Activated CD8-positive, alpha-beta memory T cell treated with anti-CD3 and anti-CD28 coated beads, Interleukin-2, amount 50 U/mL, for 4 hours (primary cell): ENCODE measurements around the gene ZNF492.
"Not testable (repeated sequence)": the region's sequence is repeated elsewhere in the genome, so short reads cannot be mapped to it uniquely, and the experiment has no call there.

Source experiments
- DNase-seq: peaks from one replicate; pipeline ENCODE4 v3.0.0-alpha.2; 2020

ZNF492 gene

DNA sequence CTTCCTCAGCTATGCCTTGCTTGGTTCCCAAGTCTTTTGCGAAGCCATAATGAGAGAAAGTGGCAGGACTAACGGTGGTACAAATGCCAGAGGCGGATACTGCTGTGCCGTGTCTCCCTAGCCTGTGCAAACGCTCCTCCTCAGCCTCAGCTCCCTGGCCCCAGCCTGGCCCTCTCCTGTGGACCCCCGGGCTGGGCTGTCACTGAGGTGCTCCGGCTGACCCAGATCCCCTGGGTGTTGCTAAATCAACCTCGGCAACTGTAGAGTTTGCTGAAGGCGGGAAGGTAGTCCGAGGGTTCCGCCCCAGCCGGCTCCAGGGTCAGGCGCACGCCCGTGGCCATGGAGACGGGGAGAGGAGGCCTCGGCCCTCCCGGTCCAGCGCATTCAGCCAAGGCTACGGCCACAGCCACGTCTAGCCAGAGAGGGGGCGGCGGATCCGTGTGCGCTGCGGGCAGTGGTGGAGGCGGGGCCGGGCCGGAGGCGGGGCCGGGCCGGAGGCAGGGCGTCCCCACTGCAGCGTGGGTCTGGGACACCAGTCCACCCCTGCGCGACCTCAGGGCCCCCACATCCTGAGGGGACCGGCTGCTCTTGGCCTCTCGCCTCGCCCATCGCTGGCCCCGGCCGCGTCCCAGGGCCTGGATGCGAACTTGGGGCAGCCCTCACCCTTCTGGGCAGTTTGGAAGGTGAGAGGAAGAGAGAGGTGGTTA, 16.4 kb upstream of the ZNF492 start:
- DNase-seq: no peak

DNA sequence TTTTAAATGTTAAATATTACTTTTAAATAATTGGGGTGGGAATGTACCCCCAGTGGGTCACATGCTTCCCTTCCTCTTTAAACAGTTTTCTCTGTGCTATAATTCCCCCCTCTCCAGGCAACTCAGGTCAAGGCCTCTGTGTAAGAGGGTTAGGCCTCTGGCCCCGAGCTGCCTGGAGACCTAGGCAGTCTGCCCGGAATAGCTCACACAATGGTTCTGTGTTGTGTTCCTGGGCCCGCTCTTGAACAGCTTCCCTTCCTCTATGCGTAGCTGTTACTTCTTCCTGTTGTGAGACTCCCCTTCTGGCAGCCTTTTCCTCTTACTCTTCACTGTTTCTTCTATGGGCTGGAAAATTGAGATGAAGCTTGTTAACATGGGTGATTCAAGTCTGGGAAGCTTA, 14.8 kb upstream of the ZNF492 start:
- no peak for DNase-seq

- no peak for DNase-seq
These were observed 14.2 kb upstream of the ZNF492 start for GRCh38 chr19:22619932-22620331.

GRCh38 chr19:22620401-22620800, 13.7 kb upstream of the ZNF492 start:
- DNase-seq: no peak

- no peak for DNase-seq
These were observed 13.2 kb upstream of the ZNF492 start for GRCh38 chr19:22620912-22621311.

- no peak for DNase-seq
These were observed 12.1 kb upstream of the ZNF492 start for GRCh38 chr19:22622020-22622419.

- no peak for DNase-seq
These were observed 11.0 kb upstream of the ZNF492 start for GRCh38 chr19:22622901-22623840.

DNA sequence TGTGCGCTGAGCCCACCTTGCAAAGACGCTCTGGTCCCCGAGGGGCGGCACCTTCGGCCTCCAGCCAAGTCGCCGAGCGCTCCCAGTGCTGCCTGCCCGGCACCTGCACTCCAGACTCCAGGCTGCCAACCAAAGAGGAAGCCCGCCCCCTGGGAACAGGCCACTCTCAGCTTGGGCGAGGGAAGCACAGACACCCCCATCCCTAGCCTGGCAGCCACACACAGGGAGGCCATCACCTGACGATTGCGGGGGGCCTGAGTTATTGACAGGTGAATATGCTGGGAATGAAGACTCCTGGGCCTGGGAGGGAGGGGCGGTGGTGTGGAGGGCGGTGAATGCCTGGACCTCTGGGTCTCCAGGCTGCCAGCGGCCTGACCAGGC, 10.3 kb upstream of the ZNF492 start:
- no peak for DNase-seq

- no peak for DNase-seq
These were observed 8.7 kb upstream of the ZNF492 start for GRCh38 chr19:22625266-22626035.

- no peak for DNase-seq
These were observed 6.6 kb upstream of the ZNF492 start for GRCh38 chr19:22627526-22627925.

GRCh38 chr19:22628401-22628800, 5.7 kb upstream of the ZNF492 start:
- DNase-seq: no peak

DNA sequence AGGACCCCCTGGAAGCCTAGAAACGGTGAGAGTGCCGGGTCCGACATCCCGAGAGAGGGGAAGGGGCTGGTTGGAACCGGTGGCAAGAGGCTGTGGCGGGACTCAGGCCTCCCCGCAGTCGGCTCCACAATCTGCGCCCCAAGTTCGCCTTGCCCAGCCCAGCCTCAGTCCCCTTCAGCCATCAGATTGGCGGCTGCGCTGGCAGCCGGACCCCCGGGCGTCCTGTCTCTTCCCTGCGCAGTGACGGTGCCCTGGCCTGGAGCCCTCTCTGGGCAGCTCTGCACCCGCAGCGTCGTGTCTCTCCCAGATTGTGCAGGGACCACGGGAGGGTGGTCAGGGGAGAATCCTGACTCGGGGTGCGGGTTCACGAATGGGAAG, 315 bp downstream of the ZNF492 start:
- DNase-seq: no peak

DNA sequence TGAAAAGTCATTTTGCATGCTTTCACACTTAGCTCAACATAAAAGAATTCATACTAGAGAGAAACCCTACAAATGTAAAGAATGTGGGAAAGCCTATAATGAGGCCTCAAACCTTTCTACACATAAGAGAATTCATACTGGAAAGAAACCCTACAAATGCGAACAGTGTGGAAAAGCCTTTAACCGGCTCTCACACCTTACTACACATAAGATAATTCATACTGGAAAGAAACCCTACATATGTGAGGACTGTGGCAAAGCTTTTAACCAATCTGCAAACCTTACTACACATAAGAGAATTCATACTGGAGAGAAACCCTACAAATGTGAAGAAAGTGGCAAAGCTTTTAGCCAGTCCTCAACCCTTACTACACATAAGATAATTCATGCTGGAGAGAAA, 51.4 kb downstream of the ZNF492 start:
- DNase-seq: not testable (repeated sequence)

DNA sequence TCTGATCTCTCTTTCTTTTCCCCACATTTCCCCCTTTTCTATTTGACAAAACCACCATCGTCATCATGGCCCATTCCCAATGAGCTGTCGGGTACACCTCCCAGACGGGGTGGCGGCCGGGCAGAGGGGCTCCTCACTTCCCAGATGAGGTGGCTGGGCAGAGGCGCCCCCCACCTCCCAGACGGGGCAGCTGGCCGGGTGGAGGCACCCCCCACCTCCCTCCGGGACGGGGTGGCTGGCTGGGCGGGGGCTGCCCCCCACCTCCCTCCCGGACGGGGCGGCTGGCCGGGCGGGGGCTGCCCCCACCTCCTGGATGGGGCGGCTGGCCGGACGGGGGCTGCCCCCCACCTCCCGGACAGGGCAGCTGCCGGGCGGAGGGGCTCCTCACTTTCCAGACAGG, 68.5 kb downstream of the ZNF492 start:
- DNase-seq: not testable (repeated sequence)

DNA sequence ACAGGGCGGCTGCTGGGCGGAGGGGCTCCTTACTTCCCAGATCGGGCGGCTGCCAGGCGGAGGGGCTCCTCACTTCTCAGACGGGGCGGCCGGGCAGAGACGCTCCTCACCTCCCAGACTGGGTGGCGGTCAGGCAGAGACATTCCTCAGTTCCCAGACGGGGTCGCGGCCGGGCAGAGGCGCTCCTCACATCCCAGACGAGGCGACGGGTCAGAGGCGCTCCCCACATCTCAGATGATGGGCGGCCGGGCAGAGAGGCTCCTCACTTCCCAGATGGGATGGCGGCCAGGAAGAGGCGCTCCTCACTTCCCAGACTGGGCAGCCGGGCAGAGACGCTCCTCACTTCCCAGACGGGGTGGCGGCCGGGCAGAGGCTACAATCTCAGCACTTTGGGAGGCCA, 69.0 kb downstream of the ZNF492 start:
- DNase-seq: not testable (repeated sequence)

DNA sequence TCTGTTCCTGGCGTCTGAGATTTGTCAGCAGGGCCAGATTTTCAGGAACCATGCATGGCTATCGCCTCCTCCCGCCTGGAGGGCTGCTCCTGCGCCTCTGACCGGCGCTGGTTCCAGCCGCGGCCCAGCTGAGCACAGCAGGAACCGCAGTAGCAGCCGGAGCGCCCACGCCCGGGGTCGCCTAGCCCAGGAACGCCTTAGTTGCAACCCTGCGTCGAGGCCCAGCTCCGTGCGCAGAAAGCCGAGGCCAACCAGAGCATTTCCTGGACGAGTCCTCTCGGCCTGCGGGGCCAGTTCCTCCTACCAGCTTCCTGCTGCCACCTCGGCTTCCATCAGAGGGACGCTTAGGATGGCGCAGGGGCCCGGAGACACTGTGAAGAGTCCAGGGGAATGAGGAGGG, 74.9 kb downstream of the ZNF492 start:
- no peak for DNase-seq
